GM12891 (cell line): ENCODE data around the gene SLC35E2B.

Experiments
- POLR2A ChIP-seq: IDR thresholded peaks from 2 replicates; pipeline ENCODE4 v1.6.1; 2011; ENCODE audit warnings: low read depth, low read length, control low read depth
- POLR2AphosphoS5 ChIP-seq: IDR thresholded peaks from 2 replicates; pipeline ENCODE4 v1.6.1; 2011; ENCODE audit warnings: low read depth, low read length, control low read depth

DNA sequence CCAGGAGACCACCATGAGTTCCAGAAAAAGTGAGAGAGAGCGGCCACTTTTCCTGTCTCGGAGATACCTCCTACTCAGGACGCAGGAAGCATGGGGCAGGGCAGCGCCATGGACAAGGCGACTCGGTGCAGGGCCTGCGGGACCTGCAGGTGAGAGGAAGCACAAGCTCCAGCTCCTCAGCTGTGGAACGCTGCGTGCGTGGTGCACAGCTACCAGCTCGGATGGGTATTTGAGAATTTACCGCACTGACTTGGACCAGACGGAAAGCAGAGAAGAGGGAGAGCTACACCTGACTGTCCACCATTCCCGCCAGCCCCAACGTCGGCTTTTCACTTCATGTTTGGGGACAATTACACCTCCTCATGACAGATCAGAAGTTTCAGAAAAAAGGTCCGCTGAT lies 39.8 kb upstream of the SLC35E2B start:
- TF ChIP-seq POLR2AphosphoS5 (no peak), POLR2A (no peak)
